Adrenal gland (tissue), 12 donors: Measurements from ENCODE around the gene TANC1. TPM values are rescaled to one million over a fixed set of nuclear protein-coding genes. Genes with fewer than 3 reads are reported as not detected.

Source experiments
- DNase-seq, 7 donors: peaks; one replicate each; pipeline ENCODE4 v3.0.0-alpha.2; 2019 to 2020
- H3K27ac ChIP-seq, 5 donors: fragments of 200-600 bp; sonication (generic) in 4 of 5; 1 replicate in 3 of 5; 2 replicates in 2 of 5; pipeline versions ENCODE4 v1.5.1 to v1.8.0; 2016 to 2020; ENCODE audit warnings: mild to moderate bottlenecking in 1 of 5
- H3K27me3 ChIP-seq: fragments of 200-600 bp; 2 replicates; pipeline ENCODE4 v1.8.0; 2021
- H3K36me3 ChIP-seq, 2 donors: fragments of 200-600 bp; replicated peaks in 1 of 2; 1 replicate in 1 of 2; 2 replicates in 1 of 2; pipeline versions ENCODE4 v1.5.1 to v1.8.0; 2018 to 2022
- H3K4me1 ChIP-seq, 2 donors: fragments of 200-600 bp; replicated peaks in 1 of 2; 1 replicate in 1 of 2; 2 replicates in 1 of 2; pipeline versions ENCODE4 v1.5.1 to v1.8.0; 2018 to 2021
- H3K4me3 ChIP-seq, 4 donors: fragments of 200-600 bp; sonication (generic) in 3 of 4; one replicate each; pipeline ENCODE4 v1.5.1; 2016 to 2018
- H3K9me3 ChIP-seq, 3 donors: fragments of 200-600 bp; sonication (generic) in 1 of 3; replicated peaks in 1 of 3; 1 replicate in 2 of 3; 2 replicates in 1 of 3; pipeline versions ENCODE4 v1.5.1 to v1.8.0; 2016 to 2021
- POLR2A ChIP-seq, 2 donors: fragments of 450-650 bp; IDR thresholded peaks; one replicate each; pipeline ENCODE4 v1.6.1; 2017; ENCODE audit warnings: antibody characterized with exemption in 2 of 2, mild to moderate bottlenecking in 2 of 2, moderate library complexity in 1 of 2
- WGBS, 4 donors: extraction: QIAGEN DNeasy Blood & Tissue Kit in 2 of 4; methylation state at CpG; one replicate each; pipeline versions ENCODE4 v1.1.5 to v1.1.7; 2013 to 2017; 5-methylcytosine and 5-hydroxymethylcytosine counted together
- intact Hi-C, 2 donors: fragments of 100-400 bp; cut with DNase I; formaldehyde crosslinking; loops; one replicate each; pipeline versions ENCODE4 v1.14.1 to v1.15.0; 2022 to 2023
- polyA plus RNA-seq, 3 donors: library from polyadenylated mRNA; stranded (reverse); fragments of 200-250 nt in 2 of 3; fragments of 350-450 nt in 1 of 3; fragmentation: Illumina TruSeq in 1 of 3; extraction: RNeasy Lipid Tissue Mini Kit (QIAGEN cat#74804) in 1 of 3; gene quantifications; one replicate each; pipeline ENCODE4 v1.2.3, GENCODE V29; 2013 to 2014
- total RNA-seq, 9 donors: library from RNA; depleted of rRNA in 4 of 9; stranded (reverse); fragments of >200 nt in 4 of 9; fragments of 120-200 nt in 1 of 9; fragmentation: NEBNext Ultra II Directional in 1 of 9; extraction: Animal tissue kit (Norgen Biotek cat#: 25700) in 1 of 9; gene quantifications; one replicate each; pipeline versions ENCODE4 v1.1.0 to v1.2.4, GENCODE V29; 2013 to 2023
- TF ChIP-seq, protein P1 (sequence below), 6 experiments: fragments of 450-650 bp in 4 of 6; fragments of 200-600 bp in 2 of 6; sonication (generic) in 1 of 6; IDR thresholded peaks; 1 replicate in 5 of 6; 2 replicates in 1 of 6; pipeline versions ENCODE4 v1.5.1 to v1.8.0; 2016 to 2021; ENCODE audit warnings: antibody characterized with exemption in 6 of 6, mild to moderate bottlenecking in 2 of 6, moderate library complexity in 1 of 6
- donor health status: healthy with polysubstance abuse.
- donor health status: Bipolar disorder and iron deficiency.
- donor health status: DM: yes; HTN: yes; CAD: no.
- donor health status: DM: no; HTN: no; CAD: no.
- donor health status: DM: no; HTN: no; CAD: no.
- donor health status: DM: yes; HTN: yes; CAD: no.

Gene TANC1
- total and polyA plus RNA-seq, 12 donors = 14.1 to 53.3 (median 24.8) TPM

DNA sequence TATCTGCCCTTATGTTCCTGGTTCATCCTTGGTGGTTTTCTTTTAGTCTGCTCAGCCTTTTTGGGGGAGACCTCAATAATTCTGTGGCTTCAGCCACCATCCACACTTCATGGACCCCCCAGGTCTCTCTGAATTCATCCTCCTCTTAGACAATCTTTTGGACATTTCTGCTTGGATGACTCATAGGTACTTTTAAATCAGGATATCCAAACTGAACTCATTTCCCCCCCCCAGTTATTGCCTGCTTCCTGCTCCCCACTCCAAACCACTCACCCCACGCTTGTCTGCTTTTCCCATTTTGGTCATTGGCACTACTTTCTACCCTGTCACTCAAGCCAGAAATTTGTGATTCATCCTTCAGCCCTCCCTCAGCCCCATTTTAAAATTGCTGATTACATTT, 78.5 kb downstream of the TANC1 start:
- intact Hi-C loops = loop anchor here in 1 of 2 donors (10.0 kb wide), 1 partner anchor 48 kb away; no protein-coding TSS in a partner anchor
- peaks cover 0 to 36% of the 10 kb centered on the region in 2 donors for H3K4me1 ChIP-seq
- no peak for TF ChIP-seq POLR2A (IDR thresholded peaks at IDR 0.05)
- TF ChIP-seq, protein P1, sequence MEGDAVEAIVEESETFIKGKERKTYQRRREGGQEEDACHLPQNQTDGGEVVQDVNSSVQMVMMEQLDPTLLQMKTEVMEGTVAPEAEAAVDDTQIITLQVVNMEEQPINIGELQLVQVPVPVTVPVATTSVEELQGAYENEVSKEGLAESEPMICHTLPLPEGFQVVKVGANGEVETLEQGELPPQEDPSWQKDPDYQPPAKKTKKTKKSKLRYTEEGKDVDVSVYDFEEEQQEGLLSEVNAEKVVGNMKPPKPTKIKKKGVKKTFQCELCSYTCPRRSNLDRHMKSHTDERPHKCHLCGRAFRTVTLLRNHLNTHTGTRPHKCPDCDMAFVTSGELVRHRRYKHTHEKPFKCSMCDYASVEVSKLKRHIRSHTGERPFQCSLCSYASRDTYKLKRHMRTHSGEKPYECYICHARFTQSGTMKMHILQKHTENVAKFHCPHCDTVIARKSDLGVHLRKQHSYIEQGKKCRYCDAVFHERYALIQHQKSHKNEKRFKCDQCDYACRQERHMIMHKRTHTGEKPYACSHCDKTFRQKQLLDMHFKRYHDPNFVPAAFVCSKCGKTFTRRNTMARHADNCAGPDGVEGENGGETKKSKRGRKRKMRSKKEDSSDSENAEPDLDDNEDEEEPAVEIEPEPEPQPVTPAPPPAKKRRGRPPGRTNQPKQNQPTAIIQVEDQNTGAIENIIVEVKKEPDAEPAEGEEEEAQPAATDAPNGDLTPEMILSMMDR (IDR thresholded peaks at IDR 0.05) = no peak
- no peaks in the 10 kb centered on the region for H3K36me3 ChIP-seq
- peak overlapping the region in 1 of 5 donors; percentile 38 for H3K27ac ChIP-seq
- WGBS, 4 donors = 11 to 35% (median 21%) methylated on average over 1 of the region's 1 CpG
- no peak for DNase-seq
- no peak overlapping the region for H3K4me3 ChIP-seq
- H3K27me3 ChIP-seq = no peaks in the 10 kb centered on the region
- H3K9me3 ChIP-seq = no peaks in the 10 kb centered on the region

DNA sequence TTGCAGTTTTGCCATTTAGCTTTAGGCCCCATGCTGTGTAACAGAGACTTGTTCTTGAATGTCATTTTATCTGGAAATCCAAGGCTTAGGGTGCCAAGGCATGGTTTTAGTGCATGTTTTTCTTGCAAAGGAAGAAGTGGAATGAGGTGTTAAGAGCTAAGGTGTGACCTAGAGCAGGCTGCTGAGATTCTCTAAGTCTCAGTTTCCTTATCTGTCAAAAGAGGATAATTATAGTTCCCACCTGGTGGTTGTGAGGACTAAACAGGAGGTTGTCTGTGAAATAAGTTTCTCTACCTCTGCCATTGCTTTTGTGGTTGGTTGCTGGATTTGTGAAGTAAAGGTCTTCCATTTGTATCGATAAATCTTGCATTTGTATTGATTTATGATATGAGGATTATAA, 82.0 kb downstream of the TANC1 start:
- H3K27ac ChIP-seq = no peak overlapping the region
- peaks cover 0 to 44% of the 10 kb centered on the region in 2 donors for H3K4me1 ChIP-seq
- DNase-seq = no peak
- TF ChIP-seq, protein P1 (IDR thresholded peaks at IDR 0.05) = no peak
- no peak for TF ChIP-seq POLR2A (IDR thresholded peaks at IDR 0.05)
- intact Hi-C loops = no loop called here
- no peak overlapping the region for H3K4me3 ChIP-seq
- WGBS, 4 donors = 92 to 98% (median 95%) methylated on average over 1 of the region's 1 CpG
- no peaks in the 10 kb centered on the region for H3K36me3 ChIP-seq
- no peaks in the 10 kb centered on the region for H3K27me3 ChIP-seq
- H3K9me3 ChIP-seq = no peaks in the 10 kb centered on the region

DNA sequence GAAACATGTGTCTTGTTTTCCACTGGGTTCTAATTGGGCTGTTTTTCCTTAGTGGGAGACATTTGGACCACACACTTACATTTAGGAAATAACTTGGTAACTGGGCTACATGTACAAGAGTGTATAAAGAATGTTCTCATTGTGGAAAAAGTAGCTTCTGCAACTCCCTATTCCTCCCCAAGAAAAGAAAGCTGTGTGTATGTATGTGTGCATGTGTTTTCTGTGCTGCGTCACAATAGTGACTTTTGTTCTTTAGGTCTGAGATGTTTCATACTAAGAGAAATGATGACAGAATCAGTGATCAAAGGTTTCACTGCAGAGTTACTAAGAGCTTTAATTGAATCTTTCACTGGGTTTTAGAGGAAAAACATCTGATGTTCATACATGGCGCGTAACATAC, 82.7 kb downstream of the TANC1 start:
- Histone ChIP-seq H3K27ac (no peak overlapping the region), H3K4me1 (peaks cover 0 to 37% of the 10 kb centered on the region in 2 donors), H3K4me3 (no peak overlapping the region), H3K9me3 (no peaks in the 10 kb centered on the region), H3K36me3 (no peaks in the 10 kb centered on the region), H3K27me3 (no peaks in the 10 kb centered on the region)
- TF ChIP-seq POLR2A (IDR thresholded peaks at IDR 0.05) = no peak
- TF ChIP-seq, protein P1 (IDR thresholded peaks at IDR 0.05) = no peak
- intact Hi-C loops = no loop called here
- 97 to 98% (median 97%) methylated on average over 3 of the region's 3 CpGs for WGBS, 4 donors
- DNase-seq = no peak

DNA sequence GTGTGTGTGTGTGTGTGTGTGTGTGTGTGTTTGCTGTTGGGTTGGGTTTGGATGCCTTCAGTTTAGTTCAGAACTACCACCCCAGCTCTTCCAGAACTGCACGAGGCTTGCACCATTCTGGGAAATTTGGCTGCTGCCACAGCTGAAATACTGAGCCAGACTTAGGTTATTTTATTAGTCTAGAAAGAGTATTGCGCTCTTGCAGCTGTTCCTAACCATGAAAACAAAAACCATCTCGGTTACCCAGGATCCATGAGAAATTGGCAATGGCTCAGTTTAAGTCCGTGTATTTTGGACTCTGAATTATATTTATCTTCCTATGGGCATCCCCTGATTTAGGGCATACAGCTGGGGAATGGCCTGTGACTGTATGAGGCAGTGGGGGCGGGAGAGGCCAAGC, 83.2 kb downstream of the TANC1 start:
- Histone ChIP-seq H3K4me3 (no peak overlapping the region), H3K4me1 (peaks cover 0 to 32% of the 10 kb centered on the region in 2 donors), H3K9me3 (no peaks in the 10 kb centered on the region), H3K27me3 (no peaks in the 10 kb centered on the region), H3K36me3 (no peaks in the 10 kb centered on the region), H3K27ac (no peak overlapping the region)
- intact Hi-C loops = no loop called here
- TF ChIP-seq, protein P1 (IDR thresholded peaks at IDR 0.05) = no peak
- TF ChIP-seq POLR2A (IDR thresholded peaks at IDR 0.05) = no peak
- no peak for DNase-seq
- 78 to 86% (median 83%) methylated on average over 5 of the region's 5 CpGs for WGBS, 4 donors
